ENCODE measurements around the gene IL18RAP. TPM values are rescaled to one million over a fixed set of nuclear protein-coding genes. Genes with fewer than 3 reads are reported as not detected.

Gene IL18RAP
- total RNA-seq, 1 donor from 2014 or later: not detected

- no peaks in the 10 kb centered on the region for H3K4me1 Mint-ChIP-seq
- no peak overlapping the region for H3K4me3 ChIP-seq
Measured at GRCh38 chr2:102427249-102427648, 4.3 kb downstream of the IL18RAP start.

GRCh38 chr2:102428573-102428972, 5.6 kb downstream of the IL18RAP start:
- no peaks in the 10 kb centered on the region for H3K36me3 Mint-ChIP-seq
- H3K27me3 Mint-ChIP-seq (ENCODE audit: insufficient read depth, low read depth): no peaks in the 10 kb centered on the region
- no peaks in the 10 kb centered on the region for H3K9me3 ChIP-seq (ENCODE audit: low read depth)
- H3K36me3 ChIP-seq: no peaks in the 10 kb centered on the region
- no peak overlapping the region for H3K4me3 ChIP-seq
- no peaks in the 10 kb centered on the region for H3K4me1 ChIP-seq
- H3F3A ChIP-seq (ENCODE audit: low read depth): no peaks in the 10 kb centered on the region
- no peak for DNase-seq (ENCODE audit: low spot score)
- H3K9ac ChIP-seq: no peak overlapping the region
- no peak overlapping the region for H3K27ac ChIP-seq
- H3K9me3 Mint-ChIP-seq: no peaks in the 10 kb centered on the region
- H3K4me1 Mint-ChIP-seq: no peaks in the 10 kb centered on the region
- no peak overlapping the region for H3K4me2 ChIP-seq
- no peaks in the 10 kb centered on the region for H4K20me1 ChIP-seq (ENCODE audit: low read depth)
- no peaks in the 10 kb centered on the region for H3K79me2 ChIP-seq (ENCODE audit: low read depth)
- TF ChIP-seq CTCF (IDR thresholded peaks at IDR 0.05) (no peak), EZH2 (IDR thresholded peaks at IDR 0.05) (no peak), EZH2phosphoT487 (IDR thresholded peaks at IDR 0.05) (no peak)
- H2AFZ ChIP-seq (replicated peaks): no peak overlapping the region
- H3K4me3 Mint-ChIP-seq: no peak overlapping the region
- no peak overlapping the region for H3K27ac Mint-ChIP-seq
- no peaks in the 10 kb centered on the region for H3K27me3 ChIP-seq

More at GRCh38 chr2:102427249-102427648, 4.3 kb downstream of the IL18RAP start:
- Histone ChIP-seq H3K4me2 (no peak overlapping the region), H3K9ac (no peak overlapping the region), H3F3A (ENCODE audit: low read depth) (no peaks in the 10 kb centered on the region), H4K20me1 (ENCODE audit: low read depth) (no peaks in the 10 kb centered on the region), H3K27ac (no peak overlapping the region), H3K27me3 (no peaks in the 10 kb centered on the region), H3K9me3 (ENCODE audit: low read depth) (no peaks in the 10 kb centered on the region), H2AFZ (replicated peaks) (no peak overlapping the region), H3K36me3 (no peaks in the 10 kb centered on the region), H3K4me1 (no peaks in the 10 kb centered on the region), H3K79me2 (ENCODE audit: low read depth) (no peaks in the 10 kb centered on the region)
- H3K27ac Mint-ChIP-seq: no peak overlapping the region
- H3K27me3 Mint-ChIP-seq (ENCODE audit: insufficient read depth, low read depth): peaks cover 5% of the 10 kb centered on the region
- no peak overlapping the region for H3K4me3 Mint-ChIP-seq
- no peaks in the 10 kb centered on the region for H3K9me3 Mint-ChIP-seq
- DNase-seq (ENCODE audit: low spot score): no peak
- no peaks in the 10 kb centered on the region for H3K36me3 Mint-ChIP-seq
- no peak for TF ChIP-seq CTCF (IDR thresholded peaks at IDR 0.05)
- TF ChIP-seq EZH2 (IDR thresholded peaks at IDR 0.05): no peak
- no peak for TF ChIP-seq EZH2phosphoT487 (IDR thresholded peaks at IDR 0.05)

- Histone ChIP-seq H3K79me2 (ENCODE audit: low read depth) (no peaks in the 10 kb centered on the region), H3K27me3 (no peaks in the 10 kb centered on the region), H3K4me1 (no peaks in the 10 kb centered on the region), H3K4me2 (no peak overlapping the region), H3K4me3 (no peak overlapping the region), H3K36me3 (no peaks in the 10 kb centered on the region), H3K27ac (no peak overlapping the region), H2AFZ (replicated peaks) (no peak overlapping the region), H3K9me3 (ENCODE audit: low read depth) (no peaks in the 10 kb centered on the region), H3K9ac (no peak overlapping the region), H3F3A (ENCODE audit: low read depth) (no peaks in the 10 kb centered on the region), H4K20me1 (ENCODE audit: low read depth) (no peaks in the 10 kb centered on the region)
- H3K4me1 Mint-ChIP-seq: no peaks in the 10 kb centered on the region
- H3K27ac Mint-ChIP-seq: no peak overlapping the region
- DNase-seq (ENCODE audit: low spot score): no peak
- TF ChIP-seq EZH2 (IDR thresholded peaks at IDR 0.05) (no peak), EZH2phosphoT487 (IDR thresholded peaks at IDR 0.05) (no peak), CTCF (IDR thresholded peaks at IDR 0.05) (no peak)
- H3K27me3 Mint-ChIP-seq (ENCODE audit: insufficient read depth, low read depth): no peaks in the 10 kb centered on the region
- no peaks in the 10 kb centered on the region for H3K9me3 Mint-ChIP-seq
- no peaks in the 10 kb centered on the region for H3K36me3 Mint-ChIP-seq
- H3K4me3 Mint-ChIP-seq: no peak overlapping the region
Measured at GRCh38 chr2:102432386-102432785, 9.4 kb downstream of the IL18RAP start.

Data from neural progenitor cell (in vitro differentiated cells).